ENCODE results near the gene SVOP. TPM values are rescaled to one million over a fixed set of nuclear protein-coding genes. Genes with fewer than 3 reads are reported as not detected.

SVOP gene
- total RNA-seq, 1 donor from 2014 or later = not detected

Other genes with a start within 250 kb of the SVOP start
- gene SSH1, start 163.5 kb downstream of the SVOP start, total RNA-seq = 16.0 TPM
- not detected for gene DAO, start 141.0 kb downstream of the SVOP start, total RNA-seq
- 10.0 TPM for gene USP30, start 31.5 kb upstream of the SVOP start, total RNA-seq
- gene ALKBH2, start 72.4 kb upstream of the SVOP start, total RNA-seq = 14.2 TPM
- 32.0 TPM for gene UNG, start 76.5 kb upstream of the SVOP start, total RNA-seq
- 7.0 TPM for gene ACACB, start 95.5 kb upstream of the SVOP start, total RNA-seq